Daoy (cell line): ENCODE results near the gene TPO. TPM values are rescaled to one million over a fixed set of nuclear protein-coding genes. Genes with fewer than 3 reads are reported as not detected.
A peak's percentile ranks its signal among the peaks of the same experiment; 100 is the strongest.

Experiments used
- DNase-seq: peaks from one replicate; pipeline ENCODE4 v3.0.0-alpha.2; 2015; ENCODE audit warnings: low read depth
- total RNA-seq: library from RNA; depleted of rRNA; stranded (reverse); fragments of >200 nt; shearing (Covaris generic); gene quantifications from 2 replicates; pipeline ENCODE4 v1.2.3, GENCODE V29; 2014

Gene TPO
- total RNA-seq, 1 experiment from 2014 or later: not detected

DNA sequence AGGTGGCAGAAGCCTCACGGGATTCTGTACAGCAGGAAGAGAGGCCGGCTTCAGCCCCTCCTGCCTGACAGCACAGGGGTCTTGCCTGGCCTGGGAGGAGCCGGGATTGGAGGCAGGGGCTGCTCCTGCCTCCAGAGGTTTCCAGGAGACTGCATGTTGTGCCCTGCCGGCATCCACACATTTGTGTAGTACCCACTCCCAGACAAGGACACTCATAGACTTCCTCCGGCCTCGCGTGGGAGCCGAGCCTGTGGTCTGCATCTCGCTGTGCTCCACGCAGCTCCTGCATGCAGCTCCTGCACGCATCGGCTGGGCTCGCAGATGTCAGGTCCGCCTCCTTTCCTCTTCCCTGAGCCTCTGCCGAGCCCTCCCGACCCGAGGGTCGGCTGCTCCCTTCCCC is 34.7 kb downstream of the TPO start:
- no peak for DNase-seq

DNA sequence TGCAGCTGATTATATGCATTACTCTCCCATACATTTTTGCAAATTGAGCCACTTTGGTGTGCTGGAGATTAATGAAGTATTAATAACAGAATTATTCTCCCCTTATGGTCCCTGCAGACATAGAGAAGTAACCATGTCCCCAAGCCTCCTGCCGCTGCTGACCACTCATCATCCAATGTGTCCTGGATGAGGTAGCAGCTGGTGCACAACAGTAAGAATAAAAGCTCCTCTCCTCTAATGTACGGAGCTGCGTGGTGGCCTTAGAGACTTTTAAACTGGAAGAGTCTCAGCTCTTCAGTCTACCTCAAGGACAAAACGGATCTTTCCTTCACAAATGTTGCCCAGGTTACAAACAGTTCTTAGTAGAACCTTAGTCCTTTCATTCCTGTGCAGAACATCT is 37.7 kb downstream of the TPO start:
- no peak for DNase-seq

DNA sequence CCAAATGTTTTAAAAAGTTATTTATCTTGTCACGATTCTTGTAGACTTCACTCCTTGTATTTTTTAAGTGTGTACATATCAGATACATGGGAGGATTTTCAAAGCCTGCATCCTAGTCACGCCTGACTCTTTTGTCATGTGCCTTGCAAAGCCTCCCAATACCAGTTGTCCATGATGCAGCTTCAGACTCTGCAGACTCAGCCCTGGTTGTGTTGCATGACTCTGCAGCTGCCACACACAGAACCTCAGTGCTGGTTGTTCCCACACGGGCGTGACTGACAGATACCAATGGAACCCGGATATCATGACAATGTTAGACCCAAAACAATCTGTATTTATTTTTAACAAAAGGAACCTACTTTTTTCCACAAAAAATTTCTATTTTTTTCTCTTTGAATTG is 38.2 kb downstream of the TPO start:
- no peak for DNase-seq

DNA sequence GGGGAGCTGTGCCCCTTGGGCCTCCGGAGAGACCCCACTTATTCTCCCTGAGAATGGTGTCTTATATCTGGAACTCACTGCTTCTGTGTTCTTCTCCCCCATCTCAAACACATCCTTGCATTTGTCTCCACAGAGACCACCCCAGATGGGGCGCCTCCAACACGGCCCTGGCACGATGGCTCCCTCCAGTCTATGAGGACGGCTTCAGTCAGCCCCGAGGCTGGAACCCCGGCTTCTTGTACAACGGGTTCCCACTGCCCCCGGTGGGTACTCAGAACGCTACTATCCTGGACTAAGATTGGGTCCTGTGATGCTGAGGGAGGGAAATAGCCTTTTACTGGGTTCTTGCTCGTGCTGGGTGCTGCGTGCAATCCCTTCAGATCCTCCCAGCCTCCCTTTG is 40.3 kb downstream of the TPO start:
- no peak for DNase-seq

DNA sequence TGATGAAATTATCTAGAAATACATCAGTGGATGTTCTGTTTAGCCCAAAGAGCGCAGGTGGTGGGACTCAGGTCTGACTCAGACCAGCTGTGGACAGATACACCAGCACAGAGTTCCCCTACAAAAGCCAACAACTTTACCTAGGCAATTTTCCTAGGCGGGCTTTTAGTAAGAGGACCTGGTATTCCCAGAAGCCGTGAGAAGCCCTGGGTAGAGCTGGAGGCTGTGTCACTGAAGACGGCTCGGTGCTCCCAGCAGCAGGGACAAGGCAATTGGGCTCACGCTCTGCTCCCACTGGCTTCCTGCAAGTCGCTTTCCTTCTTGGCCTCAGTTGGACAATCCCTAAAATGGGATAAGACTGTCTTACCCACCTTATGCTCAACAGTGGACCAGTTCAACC is 41.1 kb downstream of the TPO start:
- DNase-seq: no peak

DNA sequence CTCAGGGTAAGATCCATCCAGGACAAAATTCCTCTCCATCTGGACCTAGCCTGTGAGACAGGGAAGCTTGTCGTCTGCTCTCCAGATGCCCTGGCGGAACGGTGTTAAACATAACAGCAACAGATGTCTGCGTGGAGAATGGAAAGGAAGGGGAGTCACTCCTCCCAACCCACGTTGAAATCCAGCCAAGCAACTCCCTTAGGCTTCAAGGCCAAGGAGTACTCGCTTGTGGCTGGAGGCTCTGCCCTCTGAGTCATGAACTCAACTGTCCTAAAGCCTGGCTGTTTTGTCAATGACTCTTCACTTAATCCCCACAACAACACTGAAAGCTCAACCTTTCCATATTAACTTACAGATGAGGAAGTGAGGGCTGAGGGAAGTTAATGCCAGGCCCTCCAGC is 42.2 kb downstream of the TPO start:
- peak; percentile 52 for DNase-seq

DNA sequence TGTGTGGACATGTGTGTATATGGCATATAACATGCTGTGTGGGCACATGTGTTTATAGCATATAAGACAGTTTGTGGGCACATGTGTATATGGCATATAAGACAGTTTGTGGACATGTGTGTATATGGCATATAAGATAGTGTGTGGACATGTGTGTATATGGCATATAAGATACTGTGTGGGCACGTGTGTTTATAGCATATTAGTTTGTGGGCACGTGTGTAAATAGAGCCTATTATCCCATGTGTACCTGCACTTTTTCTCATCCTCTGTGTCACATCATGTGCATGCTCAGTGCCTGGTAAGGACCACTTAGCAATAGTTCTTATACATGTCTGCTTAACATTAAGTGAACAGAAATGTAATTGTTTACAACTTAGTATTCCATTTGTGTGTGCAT is 45.2 kb downstream of the TPO start:
- DNase-seq: no peak

DNA sequence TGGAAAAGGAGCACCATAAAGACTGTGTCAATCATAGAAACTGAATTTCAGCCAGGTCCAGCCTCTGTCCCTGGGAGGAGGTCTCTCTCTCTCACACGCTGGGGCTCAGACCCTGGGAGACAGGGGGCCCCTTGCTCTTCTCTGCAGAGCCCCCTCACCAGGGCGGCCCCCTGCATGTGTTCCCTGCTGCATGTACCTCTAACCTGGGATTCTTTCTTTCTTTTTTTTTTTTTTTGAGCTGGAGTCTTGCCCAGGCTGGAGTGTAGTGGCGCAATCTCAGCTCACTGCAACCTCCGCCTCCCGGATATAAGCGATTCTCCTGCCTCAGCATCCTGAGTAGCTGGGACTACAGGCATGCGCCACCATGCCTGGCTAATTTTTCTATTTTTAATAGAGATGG is 46.5 kb downstream of the TPO start:
- DNase-seq: no peak

DNA sequence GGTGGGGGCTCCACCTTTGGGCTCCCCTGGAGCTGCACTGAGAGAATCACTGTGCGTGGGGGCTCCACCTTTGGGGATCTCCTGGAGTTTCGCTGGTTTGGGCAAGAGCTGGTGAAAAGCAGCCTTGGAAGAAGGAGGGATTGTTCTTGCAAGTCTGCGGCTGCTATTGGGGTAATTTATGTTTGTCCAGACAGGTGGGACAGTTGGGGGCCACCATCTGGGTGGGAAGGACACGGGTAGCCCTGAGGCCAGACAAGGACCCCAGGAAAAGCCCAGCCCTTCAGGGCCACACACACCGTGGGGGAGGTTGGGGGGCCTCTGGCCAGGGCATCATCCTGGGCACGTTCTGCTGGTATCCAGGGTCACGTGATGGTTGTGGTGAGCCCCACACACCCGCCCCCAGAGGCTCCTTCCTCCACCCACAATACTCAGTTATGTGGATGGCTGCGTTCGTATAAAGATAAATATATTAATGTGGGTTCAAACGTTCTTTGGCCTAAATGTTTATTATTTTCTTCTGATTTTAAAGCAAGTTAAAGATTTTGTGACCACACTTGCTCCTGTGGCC is 47.7 kb downstream of the TPO start:
- no peak for DNase-seq

DNA sequence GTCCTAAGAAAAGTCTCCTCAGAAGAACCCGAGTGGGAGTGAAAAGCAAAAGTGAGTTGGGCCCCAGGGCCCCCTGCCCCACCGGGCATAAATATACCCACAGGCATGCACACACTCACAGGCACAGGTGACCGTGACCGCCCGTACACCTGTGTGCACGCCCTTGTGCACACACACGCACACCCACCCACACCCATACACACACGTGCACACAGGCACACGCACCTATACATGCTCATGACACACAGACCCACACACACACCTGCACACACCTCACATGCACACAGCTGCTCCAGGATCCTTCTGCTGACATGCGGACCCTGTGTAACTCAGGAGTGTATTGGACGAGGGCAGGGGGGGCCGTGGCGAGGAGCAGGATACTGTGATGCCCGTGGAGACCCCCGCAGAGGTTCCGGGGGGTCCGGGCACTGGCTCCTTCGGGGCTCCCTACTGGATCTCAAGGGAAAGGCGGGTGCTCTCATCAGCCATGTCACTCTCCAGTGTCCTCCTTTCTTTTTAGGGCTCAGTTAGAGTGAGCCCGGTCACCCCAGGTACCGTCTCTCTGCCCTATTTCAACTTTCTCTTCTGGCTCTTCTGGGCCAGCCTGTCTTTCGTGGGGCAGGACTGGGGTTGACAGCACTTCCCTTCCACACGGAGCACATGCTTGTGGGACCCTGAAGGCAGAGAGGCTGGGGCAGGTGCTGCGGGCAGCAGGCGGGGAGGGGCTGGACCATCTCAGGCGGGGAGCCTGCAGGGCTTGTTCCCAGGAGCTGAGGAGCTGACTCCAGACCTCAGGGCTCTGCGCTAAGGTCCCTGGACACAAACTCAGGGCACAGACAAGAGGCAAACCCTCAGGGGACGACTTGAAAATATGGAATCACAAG is 48.5 kb downstream of the TPO start:
- no peak for DNase-seq

DNA sequence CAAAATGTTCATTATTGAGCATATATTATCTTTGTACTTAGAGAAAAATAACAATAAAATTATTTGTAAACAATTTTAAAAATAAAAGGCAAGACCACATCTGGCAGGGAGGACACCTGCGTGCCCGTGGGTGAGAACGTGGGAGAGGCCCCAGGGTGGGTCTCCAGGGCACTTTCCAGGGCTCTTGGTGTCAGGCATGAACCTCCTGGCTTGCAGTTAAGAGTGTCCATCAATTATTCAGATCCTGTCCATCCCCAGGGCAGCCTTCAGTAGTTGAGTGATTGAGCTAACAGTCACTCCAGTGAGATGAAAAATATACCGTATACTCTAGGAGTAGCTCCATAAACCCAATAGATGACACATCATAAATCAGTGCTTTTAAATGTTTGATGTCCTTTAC is 49.7 kb downstream of the TPO start:
- DNase-seq: no peak

DNA sequence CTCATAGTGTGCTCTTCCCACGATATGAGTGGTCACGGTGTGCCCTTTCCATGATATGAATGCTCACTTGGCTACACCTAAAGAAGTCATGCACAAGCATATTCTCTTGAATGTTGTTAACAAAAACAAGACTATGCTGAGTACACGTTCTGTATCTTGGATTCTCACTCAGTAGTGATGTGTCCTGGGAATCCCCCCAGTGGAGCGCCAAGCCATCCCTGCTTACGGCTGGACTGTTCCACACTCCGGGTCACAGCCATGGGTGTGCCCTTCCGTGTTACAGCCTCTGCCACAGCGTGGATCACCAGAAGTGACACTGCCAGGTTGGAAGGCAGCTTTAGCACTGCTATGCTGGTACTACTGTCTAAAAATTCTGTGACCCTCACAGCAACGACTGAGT is 59.1 kb downstream of the TPO start:
- DNase-seq: no peak

DNA sequence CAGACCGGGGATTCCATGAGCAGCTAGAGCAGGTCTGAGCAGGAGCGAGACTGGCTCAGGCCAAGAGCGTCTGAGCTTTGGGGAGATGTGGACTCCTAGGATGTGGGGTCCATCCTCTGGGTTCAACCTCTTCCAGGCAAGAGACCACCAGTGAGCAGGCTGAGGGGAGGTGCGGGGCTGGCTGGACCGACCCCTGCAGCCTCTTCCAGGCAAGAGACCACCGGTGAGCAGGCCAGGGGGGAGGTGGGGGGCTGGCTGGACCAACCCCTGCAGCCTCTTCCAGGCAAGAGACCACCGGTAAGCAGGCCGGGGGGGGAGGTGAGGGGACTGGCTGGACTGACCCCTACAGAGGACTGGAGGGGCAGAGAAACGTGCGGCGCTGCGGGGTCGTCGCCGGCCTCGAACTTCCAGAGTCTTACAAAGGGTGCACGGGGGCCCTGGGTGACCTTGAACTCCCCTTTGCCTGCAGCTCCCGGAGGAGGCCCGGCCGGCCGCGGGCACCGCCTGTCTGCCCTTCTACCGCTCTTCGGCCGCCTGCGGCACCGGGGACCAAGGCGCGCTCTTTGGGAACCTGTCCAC is 63.4 kb downstream of the TPO start:
- no peak for DNase-seq

DNA sequence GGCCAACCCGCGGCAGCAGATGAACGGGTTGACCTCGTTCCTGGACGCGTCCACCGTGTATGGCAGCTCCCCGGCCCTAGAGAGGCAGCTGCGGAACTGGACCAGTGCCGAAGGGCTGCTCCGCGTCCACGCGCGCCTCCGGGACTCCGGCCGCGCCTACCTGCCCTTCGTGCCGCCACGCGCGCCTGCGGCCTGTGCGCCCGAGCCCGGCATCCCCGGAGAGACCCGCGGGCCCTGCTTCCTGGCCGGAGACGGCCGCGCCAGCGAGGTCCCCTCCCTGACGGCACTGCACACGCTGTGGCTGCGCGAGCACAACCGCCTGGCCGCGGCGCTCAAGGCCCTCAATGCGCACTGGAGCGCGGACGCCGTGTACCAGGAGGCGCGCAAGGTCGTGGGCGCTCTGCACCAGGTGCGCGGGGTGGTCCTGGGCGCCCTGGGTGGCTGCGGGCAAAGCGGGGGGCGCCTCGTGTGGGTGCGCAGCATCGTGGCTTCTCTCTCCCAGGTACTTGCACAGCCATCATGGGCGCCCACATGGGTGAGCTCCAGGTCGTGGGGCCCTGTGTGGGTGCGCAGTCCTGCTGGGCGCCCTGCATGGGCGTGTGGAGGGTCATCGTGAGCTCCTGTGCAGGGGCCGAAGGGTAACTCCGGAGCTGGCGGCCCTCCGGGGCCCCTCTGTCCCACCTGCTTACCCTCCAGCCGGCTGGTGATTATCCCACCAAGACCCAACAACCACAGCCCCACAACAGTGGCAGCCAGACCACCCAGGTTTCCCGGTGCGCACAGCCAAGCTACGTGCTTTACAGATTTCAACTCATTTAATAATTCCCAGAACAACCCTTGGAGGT is 64.2 kb downstream of the TPO start:
- no peak for DNase-seq

DNA sequence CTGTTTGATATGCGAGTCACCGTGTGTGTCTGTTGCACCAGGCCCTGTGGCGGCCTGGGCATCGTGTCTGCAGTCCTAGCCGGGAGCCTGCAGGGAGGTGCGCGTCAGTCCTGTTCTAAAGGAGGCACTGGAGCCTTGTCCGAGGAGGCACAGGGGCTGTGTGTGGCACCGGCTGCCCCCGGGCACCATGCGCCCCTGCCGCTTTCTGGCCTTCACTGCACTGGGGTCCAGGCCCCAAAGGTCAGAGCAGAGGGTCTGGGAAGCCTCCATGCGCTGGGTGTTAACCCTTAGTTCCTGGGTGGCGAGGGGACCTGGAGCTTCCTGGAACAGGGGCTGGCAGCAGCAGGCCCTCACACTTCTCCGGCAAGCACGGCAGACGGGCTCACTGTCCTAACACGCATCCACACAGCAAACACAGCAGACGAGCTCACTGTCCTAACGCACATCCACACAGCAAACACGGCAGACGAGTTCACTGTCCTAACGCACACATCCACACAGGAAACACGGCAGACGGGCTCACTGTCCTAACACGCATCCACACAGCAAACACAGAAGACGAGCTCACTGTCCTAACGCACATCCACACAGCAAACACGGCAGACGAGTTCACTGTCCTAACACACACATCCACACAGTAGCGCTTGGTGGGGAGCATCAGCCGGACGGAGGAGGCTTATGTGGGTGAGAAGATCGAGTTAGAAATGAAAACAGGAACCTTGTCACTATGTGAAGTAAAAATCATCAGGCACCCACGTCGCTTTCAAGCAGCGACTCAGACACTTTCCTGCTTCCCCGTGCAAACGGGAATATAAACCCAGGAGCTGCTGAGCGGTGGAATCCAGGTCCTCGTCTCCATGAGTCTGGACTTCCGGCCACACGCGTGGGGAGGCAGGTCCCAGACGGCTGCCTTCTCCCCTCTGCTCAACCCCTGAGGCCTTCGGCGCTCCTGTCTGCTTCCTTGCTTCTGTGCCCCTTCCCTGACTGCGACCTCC is 65.3 kb downstream of the TPO start:
- DNase-seq: no peak

DNA sequence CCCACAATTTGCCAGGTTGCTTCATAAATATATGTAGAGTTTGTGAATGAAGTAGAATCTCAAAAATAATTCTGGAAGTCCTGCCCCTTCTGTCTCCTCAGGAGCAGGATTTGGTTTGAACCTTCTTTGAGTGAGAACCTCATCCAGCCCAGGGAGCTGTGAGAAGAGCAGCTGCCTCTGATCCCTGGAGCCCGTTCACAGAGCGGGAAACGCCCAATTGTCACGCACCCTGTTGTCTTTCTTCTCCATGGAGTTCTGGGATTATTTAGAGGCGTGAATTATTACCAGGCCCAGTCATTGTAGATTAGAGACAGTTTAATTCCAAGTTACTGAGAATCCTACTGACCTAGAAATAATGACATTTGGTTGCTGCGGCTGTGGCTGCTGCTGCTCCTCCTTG is 66.1 kb downstream of the TPO start:
- DNase-seq: no peak

DNA sequence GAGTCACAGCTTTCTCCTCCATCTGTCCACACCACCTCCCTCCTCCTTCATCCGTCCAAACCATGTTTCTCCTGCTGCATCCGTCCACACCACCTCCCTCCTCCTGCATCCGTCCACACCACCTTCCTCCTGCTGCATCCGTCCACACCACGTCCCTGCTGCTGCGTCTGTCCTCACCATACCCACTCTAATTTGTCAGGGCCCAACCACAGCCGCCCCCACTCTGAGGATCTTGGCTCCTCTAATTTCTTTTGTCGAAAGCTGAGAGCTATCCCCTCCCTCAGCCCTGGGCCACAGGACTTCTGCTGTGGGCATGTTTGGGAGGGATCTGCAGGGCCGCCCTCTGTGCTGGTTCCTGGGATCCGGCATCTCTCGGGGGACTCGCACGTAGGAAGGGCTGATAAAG is 67.4 kb downstream of the TPO start:
- no peak for DNase-seq

DNA sequence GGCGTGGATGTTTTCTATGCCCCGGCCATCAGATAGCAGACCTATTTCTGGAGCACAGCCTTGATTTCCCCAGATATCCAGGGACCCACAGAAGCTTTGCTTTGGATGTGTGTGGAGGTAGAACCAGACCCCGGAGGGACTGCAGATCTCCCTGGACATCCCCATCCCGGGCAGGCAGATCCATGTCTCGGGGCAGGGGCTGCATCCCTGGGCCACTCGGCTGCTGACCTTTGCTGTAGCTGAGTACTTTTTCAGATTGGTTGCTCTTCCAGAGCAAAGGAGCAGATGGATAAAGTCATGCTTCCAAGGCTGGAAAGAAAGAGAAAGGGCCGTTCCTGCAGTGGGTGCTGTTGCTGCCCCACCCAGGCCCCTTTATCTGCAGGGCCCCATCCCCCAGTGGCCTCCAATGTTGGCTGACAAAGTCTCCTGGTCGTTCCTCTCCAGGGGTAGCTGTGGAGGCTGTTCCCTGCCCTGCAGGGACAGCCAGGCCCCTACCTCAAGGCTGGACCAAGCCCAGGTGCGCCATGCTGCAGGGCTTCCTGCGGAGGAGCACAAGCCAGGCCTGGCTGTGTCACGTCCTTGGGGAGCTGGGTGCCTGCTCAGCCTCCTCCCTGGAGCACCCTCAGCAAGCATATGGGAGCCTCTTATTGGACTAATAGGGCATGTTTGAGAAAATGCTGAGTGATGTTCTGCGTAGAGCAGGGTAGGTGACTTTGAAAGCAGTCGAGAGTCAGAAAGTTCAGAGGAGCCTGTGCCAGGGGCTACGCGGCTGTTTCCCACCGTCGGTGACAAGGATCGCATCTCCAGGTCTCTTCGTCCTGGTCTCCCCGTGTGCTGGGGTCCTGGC is 68.4 kb downstream of the TPO start:
- no peak for DNase-seq

DNA sequence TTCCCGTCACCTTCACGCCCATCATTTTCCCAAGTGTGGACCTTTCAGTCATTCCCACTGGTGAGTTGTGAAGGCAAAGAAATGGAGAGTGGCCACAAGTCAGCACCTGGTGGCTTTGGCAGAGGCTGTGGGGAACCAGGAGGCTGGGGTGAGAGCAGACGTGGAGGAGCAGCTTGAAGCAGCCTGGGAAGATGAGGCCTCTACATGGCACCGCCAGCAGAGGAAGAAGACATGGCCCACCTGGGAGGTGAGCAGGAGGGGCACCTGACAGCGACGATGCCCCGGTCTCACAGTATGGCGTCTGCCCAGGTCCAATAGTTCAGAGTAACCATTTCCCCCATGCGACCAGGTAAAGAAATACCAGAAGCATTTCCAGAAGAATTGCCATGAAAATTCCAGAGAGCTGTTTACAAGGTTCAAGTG is 69.0 kb downstream of the TPO start:
- no peak for DNase-seq

DNA sequence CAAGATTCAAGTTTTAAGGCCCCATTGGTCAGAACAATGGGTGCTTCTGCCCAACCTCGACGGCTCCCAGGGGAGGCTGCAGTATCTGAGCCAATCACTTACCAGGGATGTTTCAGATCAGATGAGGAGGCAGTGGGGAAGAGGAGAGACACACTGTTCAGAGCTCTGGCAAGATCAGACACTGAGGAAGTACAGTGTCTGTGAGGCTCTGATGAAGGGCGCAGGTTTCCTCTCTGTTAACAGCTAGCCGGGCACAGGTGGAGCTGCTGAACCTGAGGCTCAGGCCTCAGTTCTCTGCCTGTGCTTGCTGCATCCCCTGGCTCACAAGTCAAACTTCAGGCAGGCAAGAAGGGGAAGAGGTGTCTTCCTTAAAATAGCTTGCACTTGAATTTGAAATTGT is 69.7 kb downstream of the TPO start:
- DNase-seq: no peak
